DLD1 (cell line): Measurements from ENCODE around the gene ARPC5L.
"Not testable (repeated sequence)": the region's sequence is repeated elsewhere in the genome, so short reads cannot be mapped to it uniquely, and the experiment has no call there.

Experiments used
- in situ Hi-C: cut with HindIII; loops from 2 replicates; pipeline ENCODE4 v1.10.0; 2017; ENCODE audit warnings: low sequenced_read_pairs

Gene ARPC5L

GRCh38 chr9:124861342-124862229 lies at the start of gene ARPC5L, which contains the start of gene RPL35:
Gene ARPC5L (plus strand): TSS chr9:124862130. CDS start chr9:124869291, 7,161 bp downstream.
Gene RPL35 (minus strand): TSS chr9:124861957. CDS start chr9:124861912, 45 bp downstream.
- in situ Hi-C loops: no loop called here

GRCh38 chr9:124812441-124812876 lies 49.5 kb upstream of the ARPC5L start:
- in situ Hi-C loops: no loop called here

- in situ Hi-C loops: no loop called here
Measured at GRCh38 chr9:124813041-124813440, 48.9 kb upstream of the ARPC5L start.

- in situ Hi-C loops: no loop called here
Measured at GRCh38 chr9:124813501-124814163, 48.3 kb upstream of the ARPC5L start.

GRCh38 chr9:124814164-124814535 lies 47.8 kb upstream of the ARPC5L start:
- in situ Hi-C loops: no loop called here

GRCh38 chr9:124815601-124816000 lies 46.3 kb upstream of the ARPC5L start:
- in situ Hi-C loops: no loop called here

GRCh38 chr9:124818431-124819281 lies 43.3 kb upstream of the ARPC5L start:
- in situ Hi-C loops: no loop called here

- in situ Hi-C loops: no loop called here
Measured at GRCh38 chr9:124820698-124821623, 41.0 kb upstream of the ARPC5L start.

GRCh38 chr9:124828489-124829333 lies 33.2 kb upstream of the ARPC5L start:
- in situ Hi-C loops: no loop called here

GRCh38 chr9:124829334-124829669 lies 32.6 kb upstream of the ARPC5L start:
- in situ Hi-C loops: no loop called here

GRCh38 chr9:124830593-124830992 lies 31.3 kb upstream of the ARPC5L start:
- in situ Hi-C loops: no loop called here

- in situ Hi-C loops: no loop called here
Measured at GRCh38 chr9:124831642-124832364, 30.1 kb upstream of the ARPC5L start.

GRCh38 chr9:124834591-124834990 lies 27.3 kb upstream of the ARPC5L start:
- in situ Hi-C loops: no loop called here

- in situ Hi-C loops: no loop called here
Measured at GRCh38 chr9:124835026-124835557, 26.8 kb upstream of the ARPC5L start.

- in situ Hi-C loops: not testable (repeated sequence)
Measured at GRCh38 chr9:124838132-124838531, 23.8 kb upstream of the ARPC5L start.

GRCh38 chr9:124838567-124839275 lies 23.2 kb upstream of the ARPC5L start:
- in situ Hi-C loops: not testable (repeated sequence)

- in situ Hi-C loops: no loop called here
Measured at GRCh38 chr9:124839612-124840299, 22.2 kb upstream of the ARPC5L start.
